Limb (tissue), 2 donors: Measurements from ENCODE around the gene IMPACT.
A peak's percentile ranks its signal among the peaks of the same experiment; 100 is the strongest.

Experiments
- DNase-seq, 2 donors: peaks; one replicate each; pipeline ENCODE4 v3.0.0-alpha.2; 2016; ENCODE audit errors: extremely low spot score in 2 of 2

The IMPACT gene

DNA sequence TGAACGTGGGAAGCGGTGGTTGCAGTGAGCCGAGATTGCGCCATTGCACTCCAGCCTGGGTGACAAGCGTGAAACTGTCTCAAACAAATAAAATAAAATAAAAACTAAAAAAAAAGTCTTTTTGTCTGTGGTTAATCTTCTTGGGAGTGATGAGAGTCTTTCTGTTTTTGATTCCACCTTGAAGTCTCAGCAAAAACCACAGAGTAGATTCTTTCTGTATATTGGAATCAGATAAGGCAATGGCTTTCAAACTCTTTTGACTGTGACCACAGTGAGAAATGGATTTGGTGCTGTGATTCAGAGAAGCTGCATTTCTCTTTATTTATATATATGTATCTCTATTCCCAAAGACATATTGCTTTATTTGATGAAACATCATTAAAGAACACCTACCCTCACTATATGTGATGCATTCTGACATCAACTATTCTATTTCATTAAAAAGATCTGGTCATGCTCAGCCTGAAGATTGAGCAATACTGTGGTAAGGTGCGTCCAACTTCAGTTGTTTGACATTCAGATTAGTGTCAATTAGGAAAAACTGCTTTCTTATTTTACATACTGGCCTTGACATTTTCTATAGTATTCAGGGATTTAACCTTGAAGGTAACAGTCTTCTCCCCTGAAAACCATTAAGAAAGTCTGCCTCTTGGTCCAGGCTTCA, 49.6 kb downstream of the IMPACT start:
- no peak for DNase-seq

GRCh38 chr18:24479371-24479770, 52.9 kb downstream of the IMPACT start:
- DNase-seq = no peak

GRCh38 chr18:24482821-24483220, 56.4 kb downstream of the IMPACT start:
- no peak for DNase-seq

DNA sequence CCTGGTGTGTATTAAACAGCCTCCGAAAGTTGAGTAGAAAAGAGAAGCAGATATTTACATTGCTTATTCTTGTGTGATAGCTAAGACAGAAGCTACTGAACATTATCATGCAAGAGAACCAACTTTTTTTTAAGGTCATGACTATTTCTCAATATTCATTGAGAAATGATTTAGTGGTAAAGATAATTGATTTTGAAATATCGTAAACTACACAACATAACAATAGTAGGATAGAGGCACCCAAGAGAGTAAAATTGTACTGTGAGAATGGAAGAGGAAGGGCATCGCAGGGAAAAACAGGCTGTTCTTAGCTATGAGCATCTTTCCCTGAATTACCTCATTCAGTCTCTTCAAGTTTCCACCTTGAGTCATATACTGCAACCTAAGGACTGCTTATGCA, 59.2 kb downstream of the IMPACT start:
- no peak for DNase-seq

GRCh38 chr18:24486684-24487083, 60.2 kb downstream of the IMPACT start:
- no peak for DNase-seq

- DNase-seq = peak in 1 of 2 donors; percentile 65
Observed at GRCh38 chr18:24488824-24489493, 62.5 kb downstream of the IMPACT start.

- DNase-seq = no peak
Observed at GRCh38 chr18:24490539-24490938, 64.1 kb downstream of the IMPACT start.

DNA sequence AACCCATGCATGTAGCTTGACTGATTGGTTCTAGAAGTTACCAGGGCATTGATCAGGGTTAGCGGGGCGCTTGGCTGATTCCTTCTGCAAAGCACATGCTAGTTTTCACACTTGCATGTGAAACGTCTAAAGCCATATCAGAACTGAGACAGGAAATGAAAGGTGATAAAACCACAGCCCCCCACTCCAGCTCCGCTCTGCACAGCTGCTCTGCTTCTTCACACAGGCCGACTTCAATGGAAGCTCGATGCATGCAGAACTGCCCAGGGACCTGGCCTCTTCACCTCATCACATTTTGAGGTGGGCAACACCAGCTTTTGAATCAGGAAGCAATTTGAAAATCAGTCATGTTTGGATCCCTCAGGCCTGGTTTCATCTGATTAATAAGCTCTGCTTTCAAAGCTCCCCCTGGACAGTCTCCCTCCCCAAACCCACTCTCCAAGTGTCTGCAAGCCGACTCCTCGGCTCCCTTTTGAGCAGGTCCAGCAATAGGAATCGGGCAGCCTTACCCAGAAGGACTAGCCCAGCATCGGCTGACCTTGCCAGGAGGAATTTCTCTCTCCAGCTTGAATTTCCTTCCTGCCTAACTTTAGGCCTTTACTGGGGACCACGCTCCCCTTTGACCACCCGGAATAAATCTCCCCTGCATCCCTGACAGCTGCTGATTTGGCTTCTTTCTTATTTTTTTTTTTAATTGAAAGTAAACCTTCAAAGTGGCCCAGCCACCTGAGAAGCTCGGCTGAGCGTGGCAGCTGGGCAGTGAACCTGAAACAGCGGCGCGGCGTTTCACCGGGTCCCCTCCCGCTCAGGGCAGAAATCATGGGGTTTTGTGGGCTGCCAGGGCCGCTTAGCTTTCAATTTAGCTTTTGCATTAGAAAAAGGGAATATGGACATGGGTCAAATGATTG, 65.7 kb downstream of the IMPACT start:
- DNase-seq = no peak

- no peak for DNase-seq
Observed at GRCh38 chr18:24494586-24494985, 68.1 kb downstream of the IMPACT start.

DNA sequence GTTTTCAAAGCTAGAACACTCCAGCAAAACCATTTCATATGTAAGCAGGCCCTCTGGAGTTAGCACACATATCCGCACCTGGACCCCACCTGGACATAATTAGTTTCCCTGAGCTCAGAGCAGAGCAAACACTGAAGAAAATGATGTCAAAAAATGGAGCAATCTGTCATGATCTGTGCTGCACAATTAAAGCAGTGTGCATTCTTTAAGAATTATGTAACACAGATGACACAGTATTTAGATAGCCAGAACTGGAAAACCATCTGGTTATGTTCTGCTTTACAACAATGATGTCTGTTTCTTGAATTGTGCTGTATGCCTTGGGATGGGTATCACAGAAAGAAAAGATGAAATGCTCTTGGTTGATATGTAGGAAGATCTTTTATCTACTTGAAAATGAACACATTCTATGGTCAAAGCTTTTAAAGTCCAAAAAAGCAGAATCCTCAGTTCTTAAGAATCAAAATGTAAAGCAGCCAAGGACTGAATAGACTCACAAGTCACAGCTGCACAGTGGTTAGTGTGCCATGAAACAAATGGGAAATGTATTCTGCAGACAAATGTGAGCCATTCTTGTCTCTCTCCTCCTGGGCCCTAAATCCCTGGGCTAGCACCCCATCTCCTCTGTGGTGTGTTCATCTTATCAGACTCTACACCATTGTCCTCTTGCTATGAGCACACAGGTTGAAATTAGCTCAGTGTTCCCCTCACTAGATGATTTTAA, 70.7 kb downstream of the IMPACT start:
- DNase-seq = peak in 1 of 2 donors; percentile 62

GRCh38 chr18:24499814-24500213, 73.3 kb downstream of the IMPACT start:
- DNase-seq = no peak

DNA sequence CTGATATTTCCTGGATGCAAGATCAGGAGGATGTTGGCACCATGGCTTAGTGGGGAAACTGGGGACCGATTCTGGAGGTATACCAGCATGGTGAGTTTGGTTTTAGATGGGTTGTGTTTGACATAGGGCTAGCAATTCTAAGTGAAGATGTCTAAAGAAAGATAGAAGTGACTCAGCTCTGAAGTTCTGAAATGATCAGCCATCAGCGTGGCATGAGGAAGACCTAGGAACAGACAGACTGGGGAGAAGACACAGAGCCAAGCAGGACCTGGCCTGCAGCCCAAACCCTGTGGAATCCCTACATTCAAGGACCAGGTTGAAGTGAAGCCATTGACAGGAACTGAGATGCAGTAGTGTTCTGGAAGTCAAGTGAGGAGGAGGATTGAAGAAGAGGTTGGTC, 73.7 kb downstream of the IMPACT start:
- DNase-seq = no peak

DNA sequence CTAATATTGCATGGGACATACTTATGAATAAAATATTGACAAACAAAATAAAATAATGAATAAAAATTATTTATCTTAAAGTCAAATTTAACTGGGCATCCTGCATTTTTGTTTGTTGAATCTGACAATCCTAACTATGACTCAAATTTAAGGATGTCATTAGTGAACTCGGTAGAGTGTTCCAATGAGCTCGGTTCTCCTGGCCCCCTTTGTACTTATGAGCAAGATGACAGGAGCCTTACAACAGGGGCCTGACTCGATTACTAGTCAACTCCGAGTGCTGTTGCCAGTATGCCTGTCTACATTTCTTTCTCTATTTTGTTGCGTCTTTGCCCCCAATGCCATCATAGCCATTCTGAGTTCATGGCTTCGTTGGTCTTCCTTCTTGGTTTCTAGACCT, 74.3 kb downstream of the IMPACT start:
- no peak for DNase-seq

- DNase-seq = no peak
Observed at GRCh38 chr18:24502667-24503523, 76.4 kb downstream of the IMPACT start.
